HepG2 (cell line): ENCODE data around the gene CTNNBL1. TPM values are rescaled to one million over a fixed set of nuclear protein-coding genes. Genes with fewer than 3 reads are reported as not detected.

Experiments
- CREB1 ChIP-seq, 2 experiments: fragments of 450-650 bp in 1 of 2; IDR thresholded peaks; 2 replicates each; pipeline ENCODE4 v1.6.1; 2016 to 2017; ENCODE audit warnings: control low read depth in 1 of 2, mild to moderate bottlenecking in 1 of 2, missing compliant biosample characterization in 1 of 2, missing genetic modification characterization in 1 of 2
- CREBL2 ChIP-seq: sonication (generic); formaldehyde crosslinking; IDR thresholded peaks from 2 replicates; pipeline ENCODE4 v1.8.1; 2023; ENCODE audit warnings: missing genetic modification reagents, mild to moderate bottlenecking, borderline replicate concordance
- DMAP1 ChIP-seq: IDR thresholded peaks from 2 replicates; pipeline ENCODE4 v1.6.1; 2016
- DR1 ChIP-seq: sonication (generic); formaldehyde crosslinking; IDR thresholded peaks from 2 replicates; pipeline ENCODE4 v1.8.0; 2021; ENCODE audit warnings: mild to moderate bottlenecking, missing genetic modification reagents, inconsistent platforms
- GTF3A ChIP-seq: sonication (generic); formaldehyde crosslinking; conservative IDR thresholded peaks from 2 replicates; pipeline ENCODE4 v1.4.0; 2020; ENCODE audit warnings: mild to moderate bottlenecking, missing genetic modification reagents
- HOXA7 ChIP-seq: sonication (generic); formaldehyde crosslinking; IDR thresholded peaks from 2 replicates; pipeline ENCODE4 v1.8.1; 2022; ENCODE audit warnings: mild to moderate bottlenecking, missing genetic modification reagents, moderate library complexity
- HOXA9 ChIP-seq: sonication (generic); formaldehyde crosslinking; IDR thresholded peaks from 2 replicates; pipeline ENCODE4 v1.8.1; 2022; ENCODE audit warnings: missing genetic modification reagents, mild to moderate bottlenecking, moderate library complexity, borderline replicate concordance
- IKZF1 ChIP-seq: fragments of 450-650 bp; IDR thresholded peaks from 2 replicates; pipeline ENCODE4 v1.7.1; 2016
- KMT2A ChIP-seq: sonication (generic); formaldehyde crosslinking; IDR thresholded peaks from 2 replicates; pipeline ENCODE4 v1.4.0; 2020; ENCODE audit warnings: missing genetic modification reagents
- NFE2L2 ChIP-seq: fragments of 150-350 bp; IDR thresholded peaks from 2 replicates; pipeline ENCODE4 v1.6.1; 2014; ENCODE audit warnings: low read length
- NFIC ChIP-seq: IDR thresholded peaks from 2 replicates; pipeline ENCODE4 v1.6.1; 2012; ENCODE audit warnings: mild to moderate bottlenecking, low read length, inconsistent platforms
- PHF5A ChIP-seq: IDR thresholded peaks from one replicate; pipeline ENCODE4 v1.6.1; 2018; ENCODE audit warnings: low read depth, missing genetic modification reagents; ENCODE audit not compliant: unreplicated experiment
- RXRA ChIP-seq: sonication (generic); formaldehyde crosslinking; IDR thresholded peaks from 2 replicates; pipeline ENCODE4 v1.5.1; 2020; ENCODE audit warnings: missing genetic modification reagents
- SNAPC2 ChIP-seq: sonication (generic); formaldehyde crosslinking; IDR thresholded peaks from 2 replicates; pipeline ENCODE4 v1.8.1; 2022; ENCODE audit warnings: mild to moderate bottlenecking, missing genetic modification reagents
- SP2 ChIP-seq: sonication (generic); formaldehyde crosslinking; IDR thresholded peaks from 2 replicates; pipeline ENCODE4 v1.5.1; 2020; ENCODE audit warnings: mild to moderate bottlenecking, missing genetic modification reagents
- ZHX1 ChIP-seq: sonication (generic); formaldehyde crosslinking; IDR thresholded peaks from 2 replicates; pipeline ENCODE4 v1.8.1; 2022; ENCODE audit warnings: low read depth, mild to moderate bottlenecking, missing genetic modification reagents
- ZNF224 ChIP-seq: sonication (generic); formaldehyde crosslinking; IDR thresholded peaks from 2 replicates; pipeline ENCODE4 v1.5.0; 2020; ENCODE audit warnings: mild to moderate bottlenecking, missing genetic modification reagents
- ZNF329 ChIP-seq: sonication (generic); formaldehyde crosslinking; IDR thresholded peaks from 2 replicates; pipeline ENCODE4 v1.9.0; 2021; ENCODE audit warnings: low read depth, mild to moderate bottlenecking, missing genetic modification reagents
- ZNF776 ChIP-seq: sonication (generic); formaldehyde crosslinking; IDR thresholded peaks from 2 replicates; pipeline ENCODE4 v1.4.0; 2020; ENCODE audit warnings: mild to moderate bottlenecking, missing genetic modification reagents
- ZNF850 ChIP-seq: sonication (generic); formaldehyde crosslinking; conservative IDR thresholded peaks from 2 replicates; pipeline ENCODE4 v1.9.0; 2021; ENCODE audit warnings: mild to moderate bottlenecking, missing genetic modification reagents
- ZSCAN30 ChIP-seq: sonication (generic); formaldehyde crosslinking; IDR thresholded peaks from 2 replicates; pipeline ENCODE4 v1.5.0; 2020; ENCODE audit warnings: mild to moderate bottlenecking, missing genetic modification reagents
- polyA plus RNA-seq, 8 experiments: library from polyadenylated mRNA; depleted of rRNA in 3 of 8; stranded (reverse) in 7 of 8; unstranded in 1 of 8; fragments of >200 nt; fragmentation: Illumina TruSeq in 4 of 8; extraction: Trizol in 4 of 8; gene quantifications; 2 replicates each; pipeline versions ENCODE4 v1.2.1 to v1.2.3, GENCODE V29; 2011 to 2016; ENCODE audit warnings: low read depth in 4 of 8, missing spikeins in 1 of 8, mixed read lengths in 1 of 8; ENCODE audit not compliant: insufficient read depth in 1 of 8
- total RNA-seq, 5 experiments: library from RNA; depleted of rRNA; stranded (reverse); fragments of >200 nt; fragmentation: Illumina TruSeq; extraction: Trizol; gene quantifications; 2 replicates each; pipeline ENCODE4 v1.2.3, GENCODE V29; 2016; ENCODE audit warnings: low read depth in 1 of 5
- TF ChIP-seq, protein P1 (sequence below), 2 experiments: IDR thresholded peaks; 2 replicates each; pipeline ENCODE4 v1.6.1; 2011 to 2012; ENCODE audit warnings: low read length in 2 of 2, borderline replicate concordance in 1 of 2, low read depth in 1 of 2, mild to moderate bottlenecking in 1 of 2, moderate library complexity in 1 of 2
- TF ChIP-seq, protein P2 (sequence below): sonication (generic); formaldehyde crosslinking; IDR thresholded peaks from 2 replicates; pipeline ENCODE4 v1.4.0; 2020; ENCODE audit warnings: missing genetic modification reagents

CTNNBL1 gene
- total and polyA plus RNA-seq, 2 of the 13 experiments (the other 11 are each of a cell fraction or from before 2014, with no cell fraction given) = 49.3 to 94.6 TPM

- TF ChIP-seq ZNF329 (CRISPR knock-in tag) (no peak), ZHX1 (CRISPR knock-in tag) (0 out of 2 replicates have a peak, but pooled peaks have one; percentile 33), HOXA9 (0 out of 2 replicates have a peak, but pooled peaks have one; percentile 51), SNAPC2 (CRISPR knock-in tag) (no peak), IKZF1 (no peak), DR1 (CRISPR knock-in tag) (no peak), NFE2L2 (no peak), ZNF850 (CRISPR knock-in tag) (peak; percentile 57; the same call in 1 of the 2 replicates), ZNF776 (CRISPR knock-in tag) (no peak), NFIC (no peak), PHF5A (no peak), ZSCAN30 (CRISPR knock-in tag) (no peak), CREB1 (IDR thresholded peaks at IDR 0.05) (no peak), CREB1 (CRISPR knock-in tag; IDR thresholded peaks at IDR 0.05) (no peak), CREBL2 (CRISPR knock-in tag) (no peak), HOXA7 (CRISPR knock-in tag) (peak; percentile 54; the same call in 1 of the 2 replicates), DMAP1 (no peak), KMT2A (CRISPR knock-in tag) (no peak; the same call in 1 of the 2 replicates), GTF3A (0 out of 2 replicates have a peak, but pooled peaks have one; percentile 18), RXRA (CRISPR knock-in tag) (no peak), SP2 (CRISPR knock-in tag) (no peak), ZNF224 (CRISPR knock-in tag) (no peak)
- TF ChIP-seq, protein P1, sequence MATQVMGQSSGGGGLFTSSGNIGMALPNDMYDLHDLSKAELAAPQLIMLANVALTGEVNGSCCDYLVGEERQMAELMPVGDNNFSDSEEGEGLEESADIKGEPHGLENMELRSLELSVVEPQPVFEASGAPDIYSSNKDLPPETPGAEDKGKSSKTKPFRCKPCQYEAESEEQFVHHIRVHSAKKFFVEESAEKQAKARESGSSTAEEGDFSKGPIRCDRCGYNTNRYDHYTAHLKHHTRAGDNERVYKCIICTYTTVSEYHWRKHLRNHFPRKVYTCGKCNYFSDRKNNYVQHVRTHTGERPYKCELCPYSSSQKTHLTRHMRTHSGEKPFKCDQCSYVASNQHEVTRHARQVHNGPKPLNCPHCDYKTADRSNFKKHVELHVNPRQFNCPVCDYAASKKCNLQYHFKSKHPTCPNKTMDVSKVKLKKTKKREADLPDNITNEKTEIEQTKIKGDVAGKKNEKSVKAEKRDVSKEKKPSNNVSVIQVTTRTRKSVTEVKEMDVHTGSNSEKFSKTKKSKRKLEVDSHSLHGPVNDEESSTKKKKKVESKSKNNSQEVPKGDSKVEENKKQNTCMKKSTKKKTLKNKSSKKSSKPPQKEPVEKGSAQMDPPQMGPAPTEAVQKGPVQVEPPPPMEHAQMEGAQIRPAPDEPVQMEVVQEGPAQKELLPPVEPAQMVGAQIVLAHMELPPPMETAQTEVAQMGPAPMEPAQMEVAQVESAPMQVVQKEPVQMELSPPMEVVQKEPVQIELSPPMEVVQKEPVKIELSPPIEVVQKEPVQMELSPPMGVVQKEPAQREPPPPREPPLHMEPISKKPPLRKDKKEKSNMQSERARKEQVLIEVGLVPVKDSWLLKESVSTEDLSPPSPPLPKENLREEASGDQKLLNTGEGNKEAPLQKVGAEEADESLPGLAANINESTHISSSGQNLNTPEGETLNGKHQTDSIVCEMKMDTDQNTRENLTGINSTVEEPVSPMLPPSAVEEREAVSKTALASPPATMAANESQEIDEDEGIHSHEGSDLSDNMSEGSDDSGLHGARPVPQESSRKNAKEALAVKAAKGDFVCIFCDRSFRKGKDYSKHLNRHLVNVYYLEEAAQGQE (IDR thresholded peaks at IDR 0.05; ENCODE audit: borderline replicate concordance in 1 of 2, low read depth in 1 of 2, low read length in 2 of 2) = no peak
- TF ChIP-seq, protein P2, sequence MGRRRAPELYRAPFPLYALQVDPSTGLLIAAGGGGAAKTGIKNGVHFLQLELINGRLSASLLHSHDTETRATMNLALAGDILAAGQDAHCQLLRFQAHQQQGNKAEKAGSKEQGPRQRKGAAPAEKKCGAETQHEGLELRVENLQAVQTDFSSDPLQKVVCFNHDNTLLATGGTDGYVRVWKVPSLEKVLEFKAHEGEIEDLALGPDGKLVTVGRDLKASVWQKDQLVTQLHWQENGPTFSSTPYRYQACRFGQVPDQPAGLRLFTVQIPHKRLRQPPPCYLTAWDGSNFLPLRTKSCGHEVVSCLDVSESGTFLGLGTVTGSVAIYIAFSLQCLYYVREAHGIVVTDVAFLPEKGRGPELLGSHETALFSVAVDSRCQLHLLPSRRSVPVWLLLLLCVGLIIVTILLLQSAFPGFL (CRISPR knock-in tag) = 0 out of 2 replicates have a peak, but pooled peaks have one; percentile 52
These were observed 187.9 kb downstream of the CTNNBL1 start (continued) for GRCh38 chr20:37881601-37882343.
